GM12865 (cell line): ENCODE data around the gene EIF4B.

Experiments
- DNase-seq: peaks from one replicate; pipeline ENCODE4 v3.0.0; 2010; ENCODE audit warnings: low read depth
- H3K4me3 ChIP-seq: 2 replicates; pipeline ENCODE4 v1.5.1; 2011; ENCODE audit warnings: mild to moderate bottlenecking, low read depth, low read length, control low read depth
- TF ChIP-seq, protein P1 (sequence below): IDR thresholded peaks from 2 replicates; pipeline ENCODE4 v1.5.1; 2011; ENCODE audit warnings: low read length, control low read depth, low read depth, inconsistent platforms; ENCODE audit not compliant: insufficient read depth; ENCODE audit errors: missing control alignments

Gene EIF4B

DNA sequence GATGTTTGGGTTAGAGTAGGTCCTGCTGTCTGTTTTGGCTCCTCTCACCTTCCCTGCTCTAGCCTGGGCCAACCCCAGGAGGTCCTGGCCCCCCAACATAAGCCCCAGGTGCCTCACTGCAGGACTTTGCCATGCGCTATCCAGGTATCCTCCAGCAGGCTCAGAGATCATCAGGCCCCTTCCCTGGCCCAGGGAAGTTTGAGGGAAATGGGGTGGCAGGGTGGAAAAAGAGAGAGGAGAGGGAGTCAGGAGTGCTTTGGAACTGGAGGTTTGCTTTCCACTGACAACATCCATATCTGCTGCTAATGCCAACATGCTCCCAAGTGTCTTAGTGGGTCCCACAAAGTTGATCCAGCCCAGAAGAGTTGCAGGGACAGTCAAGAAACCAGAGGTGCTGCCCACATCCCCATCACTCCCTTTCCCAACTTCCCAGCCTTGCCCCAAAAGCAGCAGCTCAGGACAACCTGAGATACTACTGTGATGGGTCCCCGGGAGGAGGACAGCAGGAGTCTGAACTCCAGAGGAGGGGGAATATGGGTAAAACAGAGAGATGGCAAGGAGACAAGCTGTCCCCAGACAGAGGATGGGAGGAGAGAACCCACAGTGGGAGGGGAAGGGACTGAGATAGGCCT lies 44.3 kb downstream of the EIF4B start:
- TF ChIP-seq, protein P1, sequence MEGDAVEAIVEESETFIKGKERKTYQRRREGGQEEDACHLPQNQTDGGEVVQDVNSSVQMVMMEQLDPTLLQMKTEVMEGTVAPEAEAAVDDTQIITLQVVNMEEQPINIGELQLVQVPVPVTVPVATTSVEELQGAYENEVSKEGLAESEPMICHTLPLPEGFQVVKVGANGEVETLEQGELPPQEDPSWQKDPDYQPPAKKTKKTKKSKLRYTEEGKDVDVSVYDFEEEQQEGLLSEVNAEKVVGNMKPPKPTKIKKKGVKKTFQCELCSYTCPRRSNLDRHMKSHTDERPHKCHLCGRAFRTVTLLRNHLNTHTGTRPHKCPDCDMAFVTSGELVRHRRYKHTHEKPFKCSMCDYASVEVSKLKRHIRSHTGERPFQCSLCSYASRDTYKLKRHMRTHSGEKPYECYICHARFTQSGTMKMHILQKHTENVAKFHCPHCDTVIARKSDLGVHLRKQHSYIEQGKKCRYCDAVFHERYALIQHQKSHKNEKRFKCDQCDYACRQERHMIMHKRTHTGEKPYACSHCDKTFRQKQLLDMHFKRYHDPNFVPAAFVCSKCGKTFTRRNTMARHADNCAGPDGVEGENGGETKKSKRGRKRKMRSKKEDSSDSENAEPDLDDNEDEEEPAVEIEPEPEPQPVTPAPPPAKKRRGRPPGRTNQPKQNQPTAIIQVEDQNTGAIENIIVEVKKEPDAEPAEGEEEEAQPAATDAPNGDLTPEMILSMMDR = no peak
- no peak for DNase-seq
- no peak overlapping the region for H3K4me3 ChIP-seq

DNA sequence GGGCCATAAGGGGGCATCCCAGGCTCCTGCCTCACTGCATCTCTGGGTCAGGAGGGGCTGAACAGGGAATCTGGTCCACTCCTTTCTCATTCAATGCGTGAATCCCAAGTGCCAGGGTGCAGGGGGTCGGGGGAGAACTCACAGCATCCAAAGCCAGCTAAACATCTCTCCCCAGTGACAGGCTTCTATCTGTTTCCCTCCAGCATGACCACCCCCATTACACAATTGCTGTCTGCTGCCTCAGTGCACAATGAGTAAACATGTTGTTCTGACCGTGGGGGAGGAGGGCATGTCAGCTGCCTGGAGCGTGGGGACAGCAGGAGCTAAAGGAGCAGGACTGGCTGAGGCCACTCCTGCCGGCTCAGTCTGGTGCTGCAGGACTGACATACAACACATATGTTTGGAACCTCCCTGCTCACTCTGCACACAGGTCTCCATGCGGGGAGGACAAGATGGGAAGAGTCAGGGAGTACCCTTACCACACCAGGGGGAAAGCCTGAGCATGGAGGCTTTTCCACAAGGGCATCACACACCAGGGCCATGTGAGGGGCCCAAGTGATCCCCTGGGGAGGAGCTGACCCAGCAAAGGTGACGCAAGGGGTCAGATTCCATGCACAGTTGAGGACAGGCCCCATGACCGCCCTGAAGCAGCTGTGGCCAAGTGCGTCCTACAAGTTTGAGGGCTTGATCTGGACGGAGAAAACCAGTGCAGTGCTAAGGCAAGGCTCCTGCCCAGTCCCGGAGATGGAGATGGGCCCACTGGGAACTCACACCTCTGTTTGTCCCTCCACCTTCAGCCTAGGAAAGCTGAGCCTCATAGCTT lies 45.0 kb downstream of the EIF4B start:
- H3K4me3 ChIP-seq = no peak overlapping the region
- TF ChIP-seq, protein P1 = no peak
- DNase-seq = no peak

DNA sequence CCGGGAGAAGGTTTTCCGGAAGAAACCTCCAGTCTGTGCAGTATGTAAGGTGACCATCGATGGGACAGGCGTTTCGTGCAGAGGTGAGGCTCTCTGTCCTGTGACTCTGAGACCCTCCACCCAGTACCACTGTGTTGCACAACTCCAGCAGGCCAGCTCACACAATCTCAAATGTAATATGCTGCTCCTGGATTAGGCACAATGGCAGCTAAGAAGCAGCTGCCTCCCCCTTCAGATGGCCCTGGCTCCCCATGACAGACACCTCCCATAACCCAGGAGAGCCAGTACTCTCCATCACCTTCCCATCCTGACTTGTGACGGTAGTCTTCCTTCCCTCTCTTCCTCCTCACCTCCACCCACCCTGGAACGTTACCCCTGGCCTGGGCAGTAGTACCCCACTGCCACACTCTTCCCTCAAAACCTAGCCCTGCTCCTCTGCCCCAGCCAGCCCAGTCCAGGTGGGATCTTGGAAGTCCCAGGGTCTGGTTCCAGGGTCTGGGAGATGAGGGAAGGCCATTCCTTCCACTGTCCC lies 45.7 kb downstream of the EIF4B start:
- TF ChIP-seq, protein P1 = no peak
- no peak overlapping the region for H3K4me3 ChIP-seq
- no peak for DNase-seq

DNA sequence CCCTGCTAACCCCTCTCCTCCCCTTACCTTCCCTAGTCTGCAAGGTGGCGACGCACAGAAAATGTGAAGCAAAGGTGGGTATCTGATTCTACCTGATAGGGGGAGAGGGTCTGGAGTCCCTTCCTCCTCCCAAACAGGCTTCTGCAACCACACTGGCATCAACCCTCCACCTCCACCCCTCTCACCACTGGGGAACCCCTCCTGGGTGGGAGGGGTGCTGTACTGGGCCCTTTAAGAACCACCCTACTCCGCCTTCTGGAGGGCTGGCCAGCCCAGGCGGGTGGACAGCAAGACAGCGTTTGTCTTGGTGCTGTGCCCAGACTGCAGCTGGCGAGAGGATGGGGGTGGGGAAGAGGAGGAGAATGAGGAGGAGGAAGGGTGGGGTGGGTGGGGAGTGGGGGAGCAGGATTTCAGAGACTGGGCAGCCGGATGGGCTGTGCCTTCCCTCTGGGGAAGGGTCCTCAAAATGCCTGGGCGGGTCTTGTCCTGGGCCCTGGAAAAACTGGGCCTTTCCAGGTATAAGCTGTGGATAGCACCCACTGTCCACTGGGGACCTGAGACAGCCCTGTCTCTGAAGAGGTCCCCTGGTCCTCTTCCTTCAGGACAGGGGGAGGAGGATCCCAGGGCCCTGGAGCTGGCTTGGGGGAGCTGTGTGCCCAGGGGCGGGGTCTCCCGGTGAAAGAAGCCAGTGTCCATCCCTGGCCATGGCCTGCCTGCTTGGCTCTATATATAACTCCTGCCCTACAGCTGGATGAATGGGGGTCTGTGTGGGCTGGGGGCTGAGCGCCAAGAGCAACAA lies 46.4 kb downstream of the EIF4B start:
- TF ChIP-seq, protein P1 = no peak
- H3K4me3 ChIP-seq = no peak overlapping the region
- no peak for DNase-seq

DNA sequence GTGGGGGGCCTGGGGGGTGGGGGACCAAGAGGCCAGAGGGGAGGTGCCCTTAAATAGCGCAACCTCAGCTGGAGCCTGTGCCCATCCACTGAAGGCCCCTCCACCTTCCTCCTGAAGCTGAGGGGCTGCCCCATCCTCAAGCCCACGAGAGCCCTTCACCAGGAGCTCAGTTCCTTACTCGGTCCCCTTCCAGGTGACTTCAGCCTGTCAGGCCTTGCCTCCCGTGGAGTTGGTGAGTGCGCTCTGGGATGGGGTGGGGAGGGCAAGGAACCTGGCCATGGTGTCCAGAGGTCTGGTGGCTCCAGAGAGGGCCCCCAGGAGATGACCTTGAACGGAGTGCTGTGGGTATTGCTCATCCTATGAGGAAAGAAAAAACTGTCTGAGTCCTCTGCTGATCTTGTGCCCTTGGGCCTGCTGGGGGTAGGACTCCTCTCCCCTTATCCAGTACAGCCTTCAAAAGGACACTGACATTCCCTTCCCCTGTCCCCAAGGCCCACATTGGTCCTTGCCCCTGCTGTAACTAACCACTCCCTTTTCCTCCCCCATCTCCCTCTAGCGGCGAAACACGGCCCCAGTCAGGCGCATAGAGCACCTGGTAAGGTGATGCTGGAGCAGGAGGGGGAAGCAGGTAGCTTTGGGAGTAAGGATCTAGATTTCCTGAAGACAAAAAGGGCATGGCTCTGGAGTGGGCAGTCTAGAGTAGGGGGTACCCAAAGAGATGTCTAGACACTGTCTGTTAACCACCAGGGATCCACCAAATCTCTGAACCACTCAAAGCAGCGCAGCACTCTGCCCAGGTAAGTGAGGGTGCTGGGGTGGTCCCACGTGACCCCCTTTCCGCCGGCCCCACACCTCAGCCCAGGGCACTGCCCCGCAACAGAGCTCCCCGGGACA lies 47.2 kb downstream of the EIF4B start:
- TF ChIP-seq, protein P1 = peak; percentile 61
- H3K4me3 ChIP-seq = peak overlapping the region; percentile 79
- peak; percentile 47 for DNase-seq

DNA sequence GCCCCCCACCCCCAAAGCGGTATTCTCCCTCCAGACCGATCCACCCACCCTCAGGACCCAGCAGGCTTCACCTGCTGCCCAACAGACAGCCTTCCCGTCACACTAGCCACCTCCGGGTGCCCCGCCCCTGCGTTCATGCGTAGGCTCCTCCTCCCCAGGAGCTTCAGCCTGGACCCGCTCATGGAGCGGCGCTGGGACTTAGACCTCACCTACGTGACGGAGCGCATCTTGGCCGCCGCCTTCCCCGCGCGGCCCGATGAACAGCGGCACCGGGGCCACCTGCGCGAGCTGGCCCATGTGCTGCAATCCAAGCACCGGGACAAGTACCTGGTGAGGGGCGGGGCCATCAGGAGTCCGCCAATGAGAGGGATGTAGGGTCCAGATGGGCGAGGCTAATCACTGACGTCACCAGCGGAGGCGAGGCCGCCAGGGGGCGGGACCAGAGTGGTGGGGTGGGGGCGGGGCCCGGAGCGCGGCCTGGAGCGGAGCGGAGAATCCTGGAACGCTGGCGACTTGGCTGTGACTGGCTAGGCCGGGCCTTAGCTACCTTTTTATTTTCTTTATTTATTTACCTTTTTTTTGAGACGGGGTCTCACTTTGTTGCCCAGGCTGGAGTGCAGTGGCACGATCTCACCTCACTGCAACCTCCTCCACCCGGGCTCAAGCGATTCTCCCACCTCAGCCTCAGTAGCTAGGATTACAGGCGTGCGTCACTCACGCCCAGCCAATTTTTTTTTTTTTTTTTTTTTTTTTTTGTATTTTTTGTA lies 48.0 kb downstream of the EIF4B start:
- peak overlapping the region; percentile 79 for H3K4me3 ChIP-seq
- DNase-seq = peak; percentile 92
- TF ChIP-seq, protein P1 = no peak
